GM15510 (cell line): ENCODE measurements around the gene GPS1.

Source experiments
- POLR2A ChIP-seq: IDR thresholded peaks from 3 replicates; pipeline ENCODE4 v1.6.1; 2011; ENCODE audit warnings: borderline replicate concordance; ENCODE audit not compliant: insufficient read length; ENCODE audit errors: extremely low read depth

Gene GPS1

GRCh38 chr17:82087961-82088837 lies 36.5 kb downstream of the GPS1 start:
- TF ChIP-seq POLR2A = no peak

GRCh38 chr17:82088838-82089722 lies 37.4 kb downstream of the GPS1 start:
- peak; percentile 26 for TF ChIP-seq POLR2A

GRCh38 chr17:82089723-82090548 lies 38.2 kb downstream of the GPS1 start:
- no peak for TF ChIP-seq POLR2A

GRCh38 chr17:82090549-82091263 lies 39.0 kb downstream of the GPS1 start:
- TF ChIP-seq POLR2A = peak; percentile 11

GRCh38 chr17:82091264-82092066 lies 39.8 kb downstream of the GPS1 start:
- no peak for TF ChIP-seq POLR2A

- no peak for TF ChIP-seq POLR2A
Observed at GRCh38 chr17:82092094-82092586, 40.4 kb downstream of the GPS1 start.

GRCh38 chr17:82092628-82092994 lies 40.9 kb downstream of the GPS1 start:
- TF ChIP-seq POLR2A = no peak

- no peak for TF ChIP-seq POLR2A
Observed at GRCh38 chr17:82092995-82093751, 41.5 kb downstream of the GPS1 start.

GRCh38 chr17:82094931-82095776 lies 43.5 kb downstream of the GPS1 start:
- no peak for TF ChIP-seq POLR2A

- TF ChIP-seq POLR2A = no peak
Observed at GRCh38 chr17:82095777-82096708, 44.3 kb downstream of the GPS1 start.
